Measurements from ENCODE around the gene PNPLA7. TPM values are rescaled to one million over a fixed set of nuclear protein-coding genes. Genes with fewer than 3 reads are reported as not detected.
"Not testable (repeated sequence)": the region's sequence is repeated elsewhere in the genome, so short reads cannot be mapped to it uniquely, and the experiment has no call there.

PNPLA7 gene
- total RNA-seq, 1 donor from 2014 or later, result 3.6 TPM

DNA sequence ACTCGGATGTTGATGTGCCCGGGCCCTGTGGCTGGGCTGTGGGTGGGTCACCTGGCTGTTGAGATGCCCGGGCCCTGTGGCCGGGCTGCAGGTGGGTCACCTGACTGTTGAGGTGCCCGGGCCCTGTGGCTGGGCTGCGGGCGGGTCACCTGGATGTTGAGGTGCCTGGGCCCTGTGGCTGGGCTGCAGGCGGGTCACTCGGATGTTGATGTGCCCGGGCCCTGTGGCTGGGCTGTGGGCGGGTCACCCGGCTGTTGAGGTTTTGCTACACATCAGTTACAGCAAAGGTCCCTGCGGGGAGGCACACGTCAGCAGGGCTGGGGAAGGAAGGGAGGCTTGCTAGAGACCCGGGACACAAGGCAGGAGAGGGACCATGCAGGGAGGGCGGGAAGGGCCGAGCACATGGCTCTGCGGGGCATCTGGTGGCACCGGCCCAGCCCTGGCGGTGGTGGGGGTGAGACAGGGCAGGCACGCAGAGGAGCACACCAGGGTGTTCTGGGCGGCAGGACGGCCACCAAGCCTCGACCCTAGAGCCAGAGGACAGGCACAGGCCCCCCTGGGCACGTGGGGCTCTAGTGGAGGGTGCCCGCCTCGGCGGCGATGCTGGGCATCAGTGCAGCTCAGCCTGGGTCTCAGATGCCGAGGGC lies 35.4 kb downstream of the PNPLA7 start:
- Mint-ChIP-seq H3K4me1 (ENCODE audit: low read depth) (no peaks in the 10 kb centered on the region), H3K27ac (ENCODE audit: unreplicated experiment) (no peak overlapping the region), H3K27me3 (ENCODE audit: low read depth) (no peaks in the 10 kb centered on the region), H3K9me3 (ENCODE audit: low read depth) (no peaks in the 10 kb centered on the region), H3K4me3 (ENCODE audit: unreplicated experiment) (no peak overlapping the region), H3K36me3 (ENCODE audit: low read depth) (peaks cover 1% of the 10 kb centered on the region)
- TF ChIP-seq, protein P1, sequence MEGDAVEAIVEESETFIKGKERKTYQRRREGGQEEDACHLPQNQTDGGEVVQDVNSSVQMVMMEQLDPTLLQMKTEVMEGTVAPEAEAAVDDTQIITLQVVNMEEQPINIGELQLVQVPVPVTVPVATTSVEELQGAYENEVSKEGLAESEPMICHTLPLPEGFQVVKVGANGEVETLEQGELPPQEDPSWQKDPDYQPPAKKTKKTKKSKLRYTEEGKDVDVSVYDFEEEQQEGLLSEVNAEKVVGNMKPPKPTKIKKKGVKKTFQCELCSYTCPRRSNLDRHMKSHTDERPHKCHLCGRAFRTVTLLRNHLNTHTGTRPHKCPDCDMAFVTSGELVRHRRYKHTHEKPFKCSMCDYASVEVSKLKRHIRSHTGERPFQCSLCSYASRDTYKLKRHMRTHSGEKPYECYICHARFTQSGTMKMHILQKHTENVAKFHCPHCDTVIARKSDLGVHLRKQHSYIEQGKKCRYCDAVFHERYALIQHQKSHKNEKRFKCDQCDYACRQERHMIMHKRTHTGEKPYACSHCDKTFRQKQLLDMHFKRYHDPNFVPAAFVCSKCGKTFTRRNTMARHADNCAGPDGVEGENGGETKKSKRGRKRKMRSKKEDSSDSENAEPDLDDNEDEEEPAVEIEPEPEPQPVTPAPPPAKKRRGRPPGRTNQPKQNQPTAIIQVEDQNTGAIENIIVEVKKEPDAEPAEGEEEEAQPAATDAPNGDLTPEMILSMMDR (IDR thresholded peaks at IDR 0.05), result no peak
- DNase-seq (ENCODE audit: low spot score), result no peak

DNA sequence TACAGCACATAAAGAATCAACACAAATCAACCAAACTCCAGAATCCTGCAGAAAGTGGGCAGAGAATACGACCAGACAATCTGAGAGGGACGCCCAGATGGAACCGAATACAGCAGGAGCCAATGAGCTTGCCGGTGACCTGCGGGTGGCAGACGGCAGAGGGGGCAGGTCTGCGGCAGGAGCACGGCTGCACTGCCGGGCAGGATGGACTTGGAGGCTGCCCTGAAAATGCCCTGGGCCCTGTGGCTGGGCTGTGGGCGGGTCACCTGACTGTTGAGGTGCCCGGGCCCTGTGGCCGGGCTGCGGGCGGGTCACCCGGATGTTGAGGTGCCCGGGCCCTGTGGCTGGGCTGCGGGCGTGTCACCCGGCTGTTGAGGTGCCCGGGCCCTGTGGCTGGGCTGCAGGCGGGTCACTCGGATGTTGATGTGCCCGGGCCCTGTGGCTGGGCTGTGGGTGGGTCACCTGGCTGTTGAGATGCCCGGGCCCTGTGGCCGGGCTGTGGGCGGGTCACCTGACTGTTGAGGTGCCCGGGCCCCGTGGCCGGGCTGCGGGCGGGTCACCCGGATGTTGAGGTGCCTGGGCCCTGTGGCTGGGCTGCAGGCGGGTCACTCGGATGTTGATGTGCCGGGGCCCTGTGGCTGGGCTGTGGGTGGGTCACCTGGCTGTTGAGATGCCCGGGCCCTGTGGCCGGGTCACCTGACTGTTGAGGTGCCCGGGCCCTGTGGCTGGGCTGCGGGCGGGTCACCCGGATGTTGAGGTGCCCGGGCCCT lies 36.2 kb downstream of the PNPLA7 start:
- H3K4me3 Mint-ChIP-seq (ENCODE audit: unreplicated experiment); DNase-seq (ENCODE audit: low spot score); H3K4me1 Mint-ChIP-seq (ENCODE audit: low read depth); H3K9me3 Mint-ChIP-seq (ENCODE audit: low read depth); H3K36me3 Mint-ChIP-seq (ENCODE audit: low read depth); H3K27me3 Mint-ChIP-seq (ENCODE audit: low read depth); H3K27ac Mint-ChIP-seq (ENCODE audit: unreplicated experiment): not testable (repeated sequence)

DNA sequence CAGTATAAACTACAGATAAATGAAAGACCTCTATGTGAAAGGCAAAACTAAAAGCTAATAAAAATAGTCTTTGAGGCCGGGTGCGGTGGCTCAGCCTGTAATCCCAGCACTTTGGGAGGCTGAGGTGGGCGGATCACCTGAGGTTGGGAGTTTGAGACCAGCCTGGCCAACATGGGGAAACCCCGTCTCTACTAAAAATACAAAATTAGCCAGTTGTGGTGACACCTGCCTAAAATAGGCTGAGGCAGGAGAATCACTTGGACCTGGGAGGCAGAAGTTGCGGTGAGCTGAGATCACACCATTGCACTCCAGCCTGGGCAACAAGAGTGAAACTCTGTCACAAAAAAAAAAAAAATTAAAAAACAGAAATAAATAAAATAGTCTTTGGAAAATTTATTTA lies 37.1 kb downstream of the PNPLA7 start:
- H3K4me3 Mint-ChIP-seq (ENCODE audit: unreplicated experiment); H3K4me1 Mint-ChIP-seq (ENCODE audit: low read depth); H3K36me3 Mint-ChIP-seq (ENCODE audit: low read depth); H3K9me3 Mint-ChIP-seq (ENCODE audit: low read depth); DNase-seq (ENCODE audit: low spot score); H3K27ac Mint-ChIP-seq (ENCODE audit: unreplicated experiment); H3K27me3 Mint-ChIP-seq (ENCODE audit: low read depth): not testable (repeated sequence)

DNA sequence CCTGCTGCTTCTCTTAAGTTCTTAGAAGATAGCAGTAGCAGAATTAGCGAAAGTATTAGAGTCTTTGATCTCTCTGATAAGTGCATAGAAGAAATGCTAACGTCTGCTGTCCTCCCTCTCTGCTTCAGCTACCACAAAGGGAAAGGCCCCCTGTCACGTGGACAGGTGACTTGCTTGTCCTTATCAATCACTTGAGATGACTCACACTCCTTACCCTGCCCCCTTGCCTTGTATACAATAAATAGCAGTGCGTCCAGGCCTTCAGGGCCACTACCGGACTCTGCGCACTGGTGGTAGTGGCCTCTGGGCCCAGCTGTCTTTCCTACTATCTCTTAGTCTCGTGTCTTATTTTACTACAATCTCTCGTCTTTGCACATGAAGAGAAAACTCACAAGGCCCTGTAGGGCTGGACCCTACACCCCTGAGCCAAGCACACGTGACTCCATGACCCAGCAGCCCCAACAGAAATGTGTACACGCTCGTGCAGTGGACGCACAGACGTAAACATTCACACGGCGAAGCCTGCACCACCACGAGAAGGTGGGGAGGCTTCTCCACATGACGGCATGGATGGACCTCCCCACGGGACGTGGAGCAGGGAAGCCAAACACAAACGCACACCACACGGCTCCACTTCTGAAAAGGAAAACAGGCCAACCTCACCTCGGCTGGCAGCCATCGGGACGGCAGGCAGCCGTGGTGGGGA lies 38.3 kb downstream of the PNPLA7 start:
- Mint-ChIP-seq H3K4me1 (ENCODE audit: low read depth) (no peaks in the 10 kb centered on the region), H3K4me3 (ENCODE audit: unreplicated experiment) (no peak overlapping the region), H3K27ac (ENCODE audit: unreplicated experiment) (no peak overlapping the region), H3K27me3 (ENCODE audit: low read depth) (no peaks in the 10 kb centered on the region), H3K36me3 (ENCODE audit: low read depth) (peaks cover 9% of the 10 kb centered on the region), H3K9me3 (ENCODE audit: low read depth) (peaks cover 8% of the 10 kb centered on the region)
- DNase-seq (ENCODE audit: low spot score), result no peak
- TF ChIP-seq, protein P1 (IDR thresholded peaks at IDR 0.05), result no peak

DNA sequence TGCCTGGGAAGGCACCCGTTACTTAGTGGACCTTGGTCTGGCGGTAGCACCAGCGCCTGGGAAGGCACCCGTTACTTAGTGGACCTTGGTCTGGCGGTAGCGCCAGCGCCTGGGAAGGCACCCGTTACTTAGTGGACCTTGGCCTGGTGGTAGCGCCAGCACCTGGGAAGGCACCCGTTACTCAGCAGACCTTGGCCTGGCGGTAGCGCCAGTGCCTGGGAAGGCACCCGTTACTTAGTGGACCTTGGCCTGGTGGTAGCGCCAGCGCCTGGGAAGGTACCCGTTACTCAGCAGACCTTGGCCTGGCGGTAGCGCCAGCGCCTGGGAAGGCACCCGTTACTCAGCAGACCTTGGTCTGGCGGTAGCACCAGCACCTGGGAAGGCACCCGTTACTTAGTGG lies 39.1 kb downstream of the PNPLA7 start:
- H3K4me3 Mint-ChIP-seq (ENCODE audit: unreplicated experiment); H3K36me3 Mint-ChIP-seq (ENCODE audit: low read depth); H3K27ac Mint-ChIP-seq (ENCODE audit: unreplicated experiment); DNase-seq (ENCODE audit: low spot score); H3K4me1 Mint-ChIP-seq (ENCODE audit: low read depth); H3K27me3 Mint-ChIP-seq (ENCODE audit: low read depth); H3K9me3 Mint-ChIP-seq (ENCODE audit: low read depth): not testable (repeated sequence)

DNA sequence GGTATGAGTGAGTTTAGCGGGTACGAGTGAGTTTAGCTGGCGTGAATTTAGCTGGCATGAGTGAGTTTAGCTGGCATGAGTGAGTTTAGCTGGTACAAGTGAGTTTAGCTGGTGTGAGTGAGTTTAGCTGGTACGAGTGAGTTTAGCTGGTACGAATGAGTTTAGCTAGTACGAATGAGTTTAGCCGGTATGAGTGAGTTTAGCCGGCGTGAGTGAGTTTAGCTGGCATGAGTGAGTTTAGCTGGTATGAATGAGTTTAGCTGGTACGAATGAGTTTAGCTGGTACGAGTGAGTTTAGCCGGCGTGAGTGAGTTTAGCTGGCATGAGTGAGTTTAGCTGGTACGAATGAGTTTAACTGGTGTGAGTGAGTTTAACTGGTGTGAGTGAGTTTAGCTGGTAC lies 41.0 kb downstream of the PNPLA7 start:
- Mint-ChIP-seq H3K36me3 (ENCODE audit: low read depth) (peaks cover 9% of the 10 kb centered on the region), H3K9me3 (ENCODE audit: low read depth) (peaks cover 8% of the 10 kb centered on the region)
- TF ChIP-seq, protein P1 (IDR thresholded peaks at IDR 0.05), result no peak

More for the DNA sequence above, 41.0 kb downstream of the PNPLA7 start:
- no peak overlapping the region for H3K27ac Mint-ChIP-seq (ENCODE audit: unreplicated experiment)
- H3K4me1 Mint-ChIP-seq (ENCODE audit: low read depth), result no peaks in the 10 kb centered on the region
- no peak for DNase-seq (ENCODE audit: low spot score)
- H3K4me3 Mint-ChIP-seq (ENCODE audit: unreplicated experiment), result no peak overlapping the region
- H3K27me3 Mint-ChIP-seq (ENCODE audit: low read depth), result no peaks in the 10 kb centered on the region
